ENCODE results near the gene NCBP3. TPM values are rescaled to one million over a fixed set of nuclear protein-coding genes. Genes with fewer than 3 reads are reported as not detected.

NCBP3 gene
- total and polyA plus RNA-seq, 9 donors, result 15.7 to 43.2 (median 37.6) TPM

DNA sequence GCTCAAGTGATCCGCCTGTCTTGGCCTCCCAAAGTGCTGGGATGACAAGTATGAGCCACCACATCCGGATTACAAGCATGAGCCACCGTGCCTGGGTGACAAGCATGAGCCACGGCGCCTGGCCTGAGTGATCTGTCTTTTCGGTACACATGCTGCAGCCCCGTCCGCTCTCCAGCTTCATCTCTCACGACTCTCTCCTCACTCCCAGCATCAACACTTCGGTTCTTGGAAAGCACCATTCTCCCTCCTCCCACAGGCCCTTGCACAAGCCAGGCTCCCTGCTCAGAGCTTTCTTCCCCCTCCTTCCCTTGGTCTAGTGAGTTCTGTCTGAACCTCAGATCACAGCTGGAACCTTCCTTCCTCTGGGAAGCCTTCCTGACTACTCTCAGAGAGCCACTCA is 6.5 kb upstream of the NCBP3 start:
- no peak for DNase-seq
- WGBS, 3 donors, result 77 to 82% (median 80%) methylated on average over 10 of the region's 10 CpGs

DNA sequence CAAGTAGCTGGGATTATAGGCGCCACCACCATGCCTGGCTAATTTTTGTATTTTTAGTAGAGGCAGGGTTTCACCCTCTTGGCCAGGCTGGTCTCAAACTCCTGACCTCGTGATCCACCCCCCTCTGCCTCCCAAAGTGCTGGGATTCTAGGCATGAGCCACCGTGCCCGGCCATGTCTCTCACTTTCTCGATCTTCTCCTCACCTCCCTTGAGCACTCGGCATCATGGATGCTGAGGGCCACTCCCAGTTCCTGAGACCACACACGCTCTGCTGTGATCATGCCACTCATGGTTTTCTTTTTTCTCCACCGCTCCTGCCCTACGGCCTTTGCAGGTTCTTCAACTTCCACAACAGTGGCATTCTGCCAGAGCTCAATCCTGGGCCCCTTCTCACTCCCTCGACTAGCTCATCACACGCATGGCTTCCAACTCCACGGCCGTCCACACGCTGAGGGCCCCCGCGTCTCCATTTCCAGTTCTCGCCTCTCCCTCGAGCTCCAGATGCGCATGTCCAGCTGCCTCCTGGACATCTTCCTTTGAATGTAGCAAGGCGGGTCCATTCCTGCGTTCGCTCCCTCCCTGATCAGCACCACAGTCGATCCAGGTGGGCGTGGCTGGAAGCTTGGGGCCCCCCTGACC is 5.5 kb upstream of the NCBP3 start:
- intact Hi-C loops (cut with DNase I), result loop anchor here in 1 of 4 donors (10.0 kb wide), 1 partner anchor 117 kb away; no protein-coding TSS in a partner anchor
- Histone ChIP-seq H3K4me1 (ENCODE audit: insufficient read depth) (no peaks in the 10 kb centered on the region), H3K4me3 (no peak overlapping the region), H3K27ac (no peak overlapping the region), H3K9me3 (no peaks in the 10 kb centered on the region), H3K27me3 (no peaks in the 10 kb centered on the region), H3K36me3 (no peaks in the 10 kb centered on the region)
- WGBS, 3 donors, result 73 to 76% (median 75%) methylated on average over 24 of the region's 24 CpGs
- no peak for DNase-seq
- TF ChIP-seq EP300 (IDR thresholded peaks at IDR 0.05) (no peak), POLR2A (IDR thresholded peaks at IDR 0.05) (no peak)
- TF ChIP-seq, protein P1, sequence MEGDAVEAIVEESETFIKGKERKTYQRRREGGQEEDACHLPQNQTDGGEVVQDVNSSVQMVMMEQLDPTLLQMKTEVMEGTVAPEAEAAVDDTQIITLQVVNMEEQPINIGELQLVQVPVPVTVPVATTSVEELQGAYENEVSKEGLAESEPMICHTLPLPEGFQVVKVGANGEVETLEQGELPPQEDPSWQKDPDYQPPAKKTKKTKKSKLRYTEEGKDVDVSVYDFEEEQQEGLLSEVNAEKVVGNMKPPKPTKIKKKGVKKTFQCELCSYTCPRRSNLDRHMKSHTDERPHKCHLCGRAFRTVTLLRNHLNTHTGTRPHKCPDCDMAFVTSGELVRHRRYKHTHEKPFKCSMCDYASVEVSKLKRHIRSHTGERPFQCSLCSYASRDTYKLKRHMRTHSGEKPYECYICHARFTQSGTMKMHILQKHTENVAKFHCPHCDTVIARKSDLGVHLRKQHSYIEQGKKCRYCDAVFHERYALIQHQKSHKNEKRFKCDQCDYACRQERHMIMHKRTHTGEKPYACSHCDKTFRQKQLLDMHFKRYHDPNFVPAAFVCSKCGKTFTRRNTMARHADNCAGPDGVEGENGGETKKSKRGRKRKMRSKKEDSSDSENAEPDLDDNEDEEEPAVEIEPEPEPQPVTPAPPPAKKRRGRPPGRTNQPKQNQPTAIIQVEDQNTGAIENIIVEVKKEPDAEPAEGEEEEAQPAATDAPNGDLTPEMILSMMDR (IDR thresholded peaks at IDR 0.05), result no peak

More for the DNA sequence above, 6.5 kb upstream of the NCBP3 start:
- Histone ChIP-seq H3K36me3 (no peaks in the 10 kb centered on the region), H3K27ac (no peak overlapping the region), H3K9me3 (no peaks in the 10 kb centered on the region), H3K4me1 (ENCODE audit: insufficient read depth) (no peaks in the 10 kb centered on the region), H3K27me3 (no peaks in the 10 kb centered on the region), H3K4me3 (no peak overlapping the region)
- TF ChIP-seq POLR2A (IDR thresholded peaks at IDR 0.05), result no peak
- TF ChIP-seq, protein P1 (IDR thresholded peaks at IDR 0.05), result no peak
- TF ChIP-seq EP300 (IDR thresholded peaks at IDR 0.05), result no peak
- intact Hi-C loops (cut with DNase I), result loop anchor here in 1 of 4 donors (10.0 kb wide), 1 partner anchor 118 kb away; no protein-coding TSS in a partner anchor

DNA sequence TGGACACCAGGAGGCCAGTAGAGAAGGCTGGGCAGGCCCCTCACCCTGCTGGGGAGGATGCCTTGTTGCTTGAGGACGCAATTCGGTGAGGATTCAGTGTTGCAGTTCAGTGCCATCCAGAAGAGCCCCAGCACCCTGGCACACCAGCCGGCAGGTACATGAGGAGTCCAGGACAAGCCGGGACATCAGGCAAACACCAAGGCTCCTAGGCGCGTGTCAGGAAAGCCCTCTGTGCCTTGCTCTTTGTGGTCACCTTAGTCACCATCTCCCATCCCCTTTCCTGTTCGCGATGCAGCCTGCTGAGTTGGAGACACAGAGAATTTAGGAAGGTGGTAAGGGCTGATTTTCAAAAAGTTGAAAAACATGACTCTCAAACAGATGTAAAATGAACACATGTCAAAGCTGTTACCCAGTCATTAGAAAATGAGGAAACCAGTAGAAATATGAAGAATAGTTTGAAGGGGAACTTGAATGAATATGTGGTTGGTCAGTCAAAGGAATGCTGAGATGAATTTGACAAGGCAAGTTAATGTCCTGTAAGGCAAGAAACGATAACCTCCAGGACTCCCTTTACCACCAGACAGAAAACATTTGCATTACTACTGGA is 2.3 kb upstream of the NCBP3 start:
- DNase-seq, result no peak
- Histone ChIP-seq H3K27me3 (no peaks in the 10 kb centered on the region), H3K9me3 (no peaks in the 10 kb centered on the region), H3K4me3 (no peak overlapping the region), H3K4me1 (ENCODE audit: insufficient read depth) (no peaks in the 10 kb centered on the region), H3K27ac (no peak overlapping the region), H3K36me3 (no peaks in the 10 kb centered on the region)
- intact Hi-C loops (cut with DNase I), result loop anchor here in 2 of 4 donors (5.0 kb wide), 2 partner anchors 96 to 111 kb away; no protein-coding TSS in a partner anchor
- TF ChIP-seq POLR2A (IDR thresholded peaks at IDR 0.05), result no peak
- WGBS, 3 donors, result 82 to 86% (median 83%) methylated on average over 9 of the region's 9 CpGs

DNA sequence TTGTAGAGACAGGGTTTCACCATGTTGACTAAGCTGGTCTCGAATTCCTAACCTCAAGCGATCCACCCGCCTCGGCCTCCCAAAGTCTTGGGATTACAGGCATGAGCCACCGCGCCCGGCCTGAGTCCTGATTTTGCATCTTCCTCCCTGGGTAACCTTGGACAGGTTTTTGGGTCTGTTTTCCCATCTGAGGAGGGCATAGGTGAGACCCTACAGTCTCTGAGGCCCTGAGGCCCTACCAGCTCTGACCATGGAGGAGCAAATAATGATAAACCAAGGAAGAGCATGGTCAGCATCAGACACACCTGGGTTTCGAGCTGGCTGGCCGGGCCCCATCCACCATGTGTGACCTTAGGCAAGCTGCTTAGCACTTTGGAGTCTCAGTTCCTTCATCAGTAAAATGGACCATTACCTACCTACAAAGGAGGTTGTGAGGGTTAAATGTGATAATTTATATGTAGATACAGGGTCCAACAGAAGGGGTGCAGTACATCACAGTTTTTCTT is 1.2 kb upstream of the NCBP3 start:
- H3K4me1 ChIP-seq (ENCODE audit: insufficient read depth), result no peaks in the 10 kb centered on the region
- H3K36me3 ChIP-seq, result no peaks in the 10 kb centered on the region
- WGBS, 3 donors, result 92 to 97% (median 93%) methylated on average over 9 of the region's 9 CpGs
- H3K9me3 ChIP-seq, result no peaks in the 10 kb centered on the region
- H3K4me3 ChIP-seq, result no peak overlapping the region
- no peak overlapping the region for H3K27ac ChIP-seq
- intact Hi-C loops (cut with DNase I), result loop anchor here in 2 of 4 donors (5.0 kb wide), 2 partner anchors 95 to 110 kb away; no protein-coding TSS in a partner anchor
- TF ChIP-seq POLR2A (IDR thresholded peaks at IDR 0.05) (no peak), EP300 (IDR thresholded peaks at IDR 0.05) (no peak)
- TF ChIP-seq, protein P1 (IDR thresholded peaks at IDR 0.05), result no peak
- no peaks in the 10 kb centered on the region for H3K27me3 ChIP-seq
- no peak for DNase-seq

Measured in ovary (tissue), 9 donors.